ENCODE measurements around the gene KMT2C.
A peak's percentile ranks its signal among the peaks of the same experiment; 100 is the strongest.

The KMT2C gene

GRCh38 chr7:152193880-152194279 lies 241.9 kb downstream of the KMT2C start:
- no peak for DNase-seq

DNA sequence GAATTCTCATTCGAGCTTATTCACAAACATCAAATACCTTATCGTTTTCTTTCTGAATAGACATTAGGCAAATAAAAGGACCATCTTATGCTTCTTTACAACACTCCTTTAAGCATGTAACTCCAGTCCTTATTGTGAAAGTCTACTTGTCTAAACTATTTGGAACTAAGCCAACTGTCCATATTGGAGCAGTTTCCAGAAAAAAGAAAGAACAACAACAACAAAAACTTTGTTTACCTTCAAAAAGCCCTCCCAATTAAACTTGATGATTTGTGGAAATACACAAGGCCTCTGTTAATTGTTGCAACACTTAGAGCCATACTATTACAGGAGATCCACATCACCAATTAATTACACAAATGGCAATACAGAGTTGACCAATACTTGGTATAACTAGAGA lies 246.7 kb downstream of the KMT2C start:
- DNase-seq: no peak

- DNase-seq: no peak
Measured at GRCh38 chr7:152185558-152185957, 250.2 kb downstream of the KMT2C start.

GRCh38 chr7:152180587-152180986 lies 255.2 kb downstream of the KMT2C start:
- DNase-seq: no peak

- no peak for DNase-seq
Measured at GRCh38 chr7:152180048-152180447, 255.8 kb downstream of the KMT2C start.

DNA sequence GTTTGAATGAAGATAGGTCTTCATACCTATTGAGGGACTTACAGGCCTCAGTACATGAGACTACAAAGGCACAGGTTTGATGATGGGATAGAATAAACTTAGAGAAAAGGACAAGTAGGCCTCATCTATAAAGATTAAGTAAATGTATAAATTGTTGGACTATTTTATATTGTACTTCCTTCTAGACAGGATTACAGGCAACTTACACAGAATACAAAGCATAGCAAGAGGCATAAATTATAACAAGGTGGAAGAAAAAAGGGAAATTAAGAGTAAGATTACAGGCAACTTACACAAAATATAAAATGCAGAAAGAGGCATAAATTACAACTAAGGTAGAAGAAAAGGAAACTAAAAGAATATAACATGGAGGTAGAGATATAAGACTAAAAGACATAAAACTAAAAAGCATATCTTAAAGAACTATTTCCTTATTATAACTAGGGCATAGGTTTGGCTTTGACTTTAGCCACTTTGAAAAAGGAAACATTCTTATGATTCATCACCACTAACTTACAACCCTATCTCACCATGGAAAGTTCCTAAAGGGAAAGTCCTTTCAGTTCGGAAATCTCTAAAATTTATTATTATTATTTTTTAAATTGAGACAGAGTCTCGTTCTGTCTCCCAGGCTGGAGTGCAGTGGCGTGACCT lies 257.3 kb downstream of the KMT2C start:
- DNase-seq: no peak

DNA sequence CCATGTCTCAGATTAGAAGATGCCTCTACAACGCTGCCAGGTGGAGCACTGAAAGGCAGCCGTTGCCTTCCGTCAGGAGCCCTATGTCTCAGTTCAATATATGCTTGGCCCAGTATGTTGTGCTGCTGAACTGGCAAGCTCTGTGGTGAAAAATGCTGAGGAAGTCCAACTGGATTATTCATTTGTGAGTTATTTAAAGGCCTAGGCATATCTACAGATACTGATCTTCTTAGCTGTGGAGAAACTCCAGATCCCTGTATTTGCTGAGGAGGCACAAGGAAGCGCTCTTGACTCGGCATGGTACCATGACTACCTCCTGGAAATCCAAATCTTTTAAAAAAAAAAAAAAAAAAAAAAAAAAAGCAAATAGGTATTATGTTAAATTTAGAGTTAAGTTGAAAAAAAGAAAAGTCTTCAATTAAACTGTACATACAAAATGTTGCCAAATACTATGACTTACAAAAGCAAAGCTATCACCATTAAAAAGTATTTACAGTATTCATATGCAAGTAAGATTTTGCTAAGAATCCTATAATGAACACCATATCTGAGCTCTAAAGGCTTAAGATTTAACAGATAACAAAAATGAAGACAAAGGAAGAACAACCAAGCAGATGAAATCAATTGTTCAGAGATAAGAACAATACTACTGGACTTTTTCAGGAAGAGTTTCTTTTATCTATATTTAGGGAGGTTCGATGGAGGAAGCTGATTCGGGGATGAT lies 258.0 kb downstream of the KMT2C start:
- no peak for DNase-seq

- DNase-seq: no peak
Measured at GRCh38 chr7:152176797-152177196, 259.0 kb downstream of the KMT2C start.

DNA sequence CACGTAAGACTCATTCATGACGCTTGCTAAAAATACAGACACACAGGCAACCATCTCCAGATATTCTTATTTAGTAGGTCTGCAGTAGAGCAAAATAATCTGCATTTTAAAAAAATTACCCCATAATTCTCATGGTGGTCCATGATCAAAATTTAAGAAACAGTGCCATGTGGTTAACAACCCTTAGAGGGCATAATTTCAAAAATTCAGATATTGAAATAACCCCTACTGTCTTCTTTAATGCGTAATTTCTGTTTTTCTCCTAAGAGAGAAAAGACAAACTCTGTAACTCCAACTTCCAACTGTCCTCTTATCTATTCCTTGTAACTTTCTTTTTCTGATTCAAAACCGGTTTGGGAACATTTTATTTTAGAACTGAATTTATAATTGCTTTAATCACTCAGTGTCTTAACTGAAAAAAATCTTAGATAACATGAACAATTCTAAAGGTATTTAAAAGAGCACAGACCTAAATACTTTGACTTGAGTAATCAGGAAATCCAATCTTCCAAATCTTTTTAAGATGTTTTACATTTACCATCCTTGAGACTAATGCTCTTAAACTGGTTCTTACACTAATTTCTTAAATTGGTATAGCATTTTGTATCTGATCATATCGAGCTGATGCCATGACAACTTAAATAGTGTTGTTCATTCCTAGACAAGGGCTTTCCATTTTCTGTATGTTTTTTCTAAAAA lies 262.3 kb downstream of the KMT2C start:
- no peak for DNase-seq

DNA sequence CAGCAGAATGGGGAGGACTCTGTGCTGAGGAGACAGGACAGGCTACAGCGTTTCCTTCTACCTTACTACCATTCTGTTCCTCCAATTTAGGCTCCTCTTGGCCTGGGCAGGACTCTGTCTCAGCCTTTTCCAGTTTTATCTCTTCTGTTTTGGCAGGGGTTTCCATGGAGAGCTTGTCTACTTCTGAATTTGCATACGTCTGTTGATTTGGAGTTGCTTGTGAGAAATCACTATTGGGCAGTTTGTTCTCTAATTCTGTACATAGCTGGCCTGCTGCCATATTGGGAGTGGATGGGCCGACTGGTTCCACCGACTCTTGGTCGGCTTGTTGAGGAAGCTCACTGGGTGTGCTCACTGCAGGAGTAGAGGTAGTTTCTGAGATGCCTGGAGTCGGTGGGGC lies 273.5 kb downstream of the KMT2C start:
- no peak for DNase-seq

GRCh38 chr7:152161171-152161570 lies 274.6 kb downstream of the KMT2C start:
- DNase-seq: no peak

GRCh38 chr7:152158801-152159587 lies 276.8 kb downstream of the KMT2C start:
- DNase-seq: peak; percentile 11 to 36

DNA sequence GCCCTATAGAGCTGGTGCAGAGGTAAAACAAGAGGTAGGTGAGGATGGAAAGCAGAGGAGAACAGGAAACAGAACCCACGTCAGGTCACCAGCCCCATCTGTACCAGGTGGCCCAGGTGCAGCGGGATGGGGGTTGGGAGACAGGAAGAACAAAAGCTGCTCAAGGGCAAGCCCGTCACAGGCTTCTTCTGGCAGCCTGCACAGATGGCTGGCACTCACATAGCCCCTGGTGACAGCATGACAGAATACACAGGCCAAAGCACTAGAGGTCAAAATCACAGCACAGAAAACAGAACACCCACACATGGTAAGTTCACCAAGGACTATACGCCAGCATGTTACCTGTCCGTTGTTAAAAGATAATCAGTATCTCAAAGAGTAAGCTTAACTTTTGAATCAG lies 283.5 kb downstream of the KMT2C start:
- no peak for DNase-seq

GRCh38 chr7:152149363-152149762 lies 286.4 kb downstream of the KMT2C start:
- no peak for DNase-seq

- no peak for DNase-seq
Measured at GRCh38 chr7:152148706-152149105, 287.1 kb downstream of the KMT2C start.

DNA sequence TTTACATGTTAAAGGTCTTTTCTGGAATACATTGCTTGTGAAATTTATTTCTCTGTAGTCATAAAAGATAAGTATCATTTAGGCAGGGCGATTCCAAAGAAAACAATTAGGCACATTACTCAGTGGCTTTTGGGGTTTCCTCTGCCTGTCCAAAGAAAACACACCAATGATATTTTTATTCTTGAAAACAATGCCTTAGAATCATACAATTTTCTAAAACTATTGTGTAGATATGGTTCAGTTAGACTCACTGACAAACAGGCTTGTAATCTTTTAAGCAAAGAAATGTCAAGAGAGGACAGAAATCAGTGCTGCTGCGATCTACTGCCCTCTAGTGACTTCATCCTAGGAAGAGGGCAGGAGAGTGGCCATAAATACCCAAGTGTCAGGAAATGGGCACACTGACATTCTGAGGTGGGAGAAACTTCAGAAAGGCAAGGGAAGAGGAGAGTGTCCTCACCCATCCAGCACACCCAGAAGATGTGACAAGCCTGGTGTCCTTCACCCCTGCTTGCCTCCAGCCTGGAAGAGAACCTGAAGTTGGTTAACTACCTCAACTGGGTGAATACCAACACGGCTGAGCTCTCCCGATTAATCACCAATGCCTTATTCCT lies 289.8 kb downstream of the KMT2C start:
- DNase-seq: peak; percentile 21 to 55

- DNase-seq: peak in 1 of 2 donors; percentile 33
Measured at GRCh38 chr7:152144557-152145245, 291.1 kb downstream of the KMT2C start.

GRCh38 chr7:152142976-152143595 lies 292.7 kb downstream of the KMT2C start:
- no peak for DNase-seq

GRCh38 chr7:152140560-152140959 lies 295.2 kb downstream of the KMT2C start:
- DNase-seq: no peak

GRCh38 chr7:152140067-152140466 lies 295.7 kb downstream of the KMT2C start:
- DNase-seq: no peak

DNA sequence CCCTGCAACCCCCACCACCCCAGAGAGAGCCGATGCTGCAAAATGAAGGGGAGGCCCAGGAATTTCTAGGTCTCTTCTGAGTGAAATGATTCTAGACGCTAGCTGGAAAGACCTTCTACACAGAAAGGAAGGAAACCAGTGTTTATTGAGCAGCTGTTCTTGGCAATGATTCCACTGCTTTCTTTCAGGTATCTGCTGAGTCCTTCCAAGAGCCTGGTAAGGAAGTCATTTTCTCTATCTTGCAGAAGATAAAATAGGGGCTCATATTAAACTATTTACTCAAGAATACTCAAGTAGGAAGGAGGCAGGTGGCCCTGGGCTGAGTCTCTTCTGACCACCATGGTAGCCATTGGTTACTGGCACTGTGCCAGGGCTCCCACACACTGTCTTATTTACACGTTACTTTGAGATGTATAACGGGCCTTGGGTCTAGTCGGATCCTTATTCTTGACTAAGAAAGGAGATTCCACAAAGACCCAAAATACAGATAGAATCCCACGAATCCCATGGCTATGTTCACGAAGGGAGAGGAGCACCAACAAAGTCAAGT lies 298.3 kb downstream of the KMT2C start:
- DNase-seq: no peak
